CD14-positive monocyte (primary cell): ENCODE measurements around the gene RETREG3. TPM values are rescaled to one million over a fixed set of nuclear protein-coding genes. Genes with fewer than 3 reads are reported as not detected.
"Not testable (repeated sequence)": the region's sequence is repeated elsewhere in the genome, so short reads cannot be mapped to it uniquely, and the experiment has no call there.

ENCODE experiments used
- DNase-seq, 3 donors: peaks; one replicate each; pipeline ENCODE4 v3.0.0-alpha.2; 2011 to 2022
- H2AFZ ChIP-seq: 2 replicates; pipeline ENCODE4 v1.6.0; 2012; ENCODE audit warnings: mild to moderate bottlenecking, low read depth, low read length, inconsistent platforms; ENCODE audit not compliant: insufficient read depth, poor library complexity, severe bottlenecking
- H3K27ac ChIP-seq, 2 donors: 1 replicate in 1 of 2; 2 replicates in 1 of 2; pipeline ENCODE4 v1.5.1; 2012 to 2013; ENCODE audit warnings: low read length in 2 of 2, control low read depth in 1 of 2, inconsistent platforms in 1 of 2, low read depth in 1 of 2, mild to moderate bottlenecking in 1 of 2
- H3K27me3 ChIP-seq, 2 donors: one replicate each; pipeline versions ENCODE4 v1.6.0 to v1.6.1; 2011 to 2013; ENCODE audit warnings: low read length in 2 of 2; ENCODE audit not compliant: control insufficient read depth in 2 of 2, insufficient read depth in 2 of 2
- H3K36me3 ChIP-seq, 2 donors: replicated peaks in 1 of 2; 1 replicate in 1 of 2; 2 replicates in 1 of 2; pipeline versions ENCODE4 v1.5.1 to v1.6.1; 2012 to 2013; ENCODE audit warnings: low read length in 2 of 2, control low read depth in 1 of 2, inconsistent platforms in 1 of 2, mild to moderate bottlenecking in 1 of 2; ENCODE audit not compliant: insufficient read depth in 2 of 2, control insufficient read depth in 1 of 2
- H3K4me1 ChIP-seq, 2 donors: 1 replicate in 1 of 2; 2 replicates in 1 of 2; pipeline versions ENCODE4 v1.5.1 to v1.6.1; 2012 to 2013; ENCODE audit warnings: low read length in 2 of 2, control low read depth in 1 of 2, inconsistent platforms in 1 of 2, mild to moderate bottlenecking in 1 of 2, moderate library complexity in 1 of 2; ENCODE audit not compliant: insufficient read depth in 2 of 2, control insufficient read depth in 1 of 2
- H3K4me2 ChIP-seq: replicated peaks from 2 replicates; pipeline ENCODE3; 2012; ENCODE audit warnings: low read length, moderate library complexity, mild to moderate bottlenecking; ENCODE audit not compliant: poor library complexity, severe bottlenecking; ENCODE audit errors: extremely low read depth
- H3K4me3 ChIP-seq, 3 experiments: fragments of 200-600 bp in 1 of 3; sonication (generic) in 1 of 3; replicated peaks in 1 of 3; 1 replicate in 2 of 3; 2 replicates in 1 of 3; pipeline ENCODE4 v1.5.1; 2011 to 2013; ENCODE audit warnings: low read length in 3 of 3, mild to moderate bottlenecking in 3 of 3, control low read depth in 2 of 3, low read depth in 2 of 3, inconsistent platforms in 1 of 3, moderate library complexity in 1 of 3
- H3K79me2 ChIP-seq: 2 replicates; pipeline ENCODE4 v1.6.0; 2012; ENCODE audit warnings: mild to moderate bottlenecking, control low read depth, inconsistent platforms, low read length, moderate library complexity; ENCODE audit not compliant: insufficient read depth
- H3K9ac ChIP-seq: 2 replicates; pipeline ENCODE4 v1.6.0; 2017; ENCODE audit warnings: low read length, mild to moderate bottlenecking; ENCODE audit not compliant: insufficient read depth, poor library complexity, severe bottlenecking
- H3K9me3 ChIP-seq, 2 donors: replicated peaks in 1 of 2; 1 replicate in 1 of 2; 2 replicates in 1 of 2; pipeline versions ENCODE4 v1.5.1 to v1.6.1; 2012 to 2013; ENCODE audit warnings: low read length in 2 of 2, control low read depth in 1 of 2; ENCODE audit not compliant: control insufficient read depth in 1 of 2, insufficient read depth in 1 of 2
- H4K20me1 ChIP-seq: 2 replicates; pipeline ENCODE4 v1.6.0; 2012; ENCODE audit warnings: mild to moderate bottlenecking, low read length, control low read depth, moderate library complexity; ENCODE audit not compliant: insufficient read depth
- H3K27ac Mint-ChIP-seq, 7 donors: one replicate each; pipeline ENCODE4 v1.8.0; 2020; ENCODE audit warnings: mild to moderate bottlenecking in 7 of 7, mixed read lengths in 7 of 7, moderate library complexity in 6 of 7, inconsistent platforms in 2 of 7
- H3K27me3 Mint-ChIP-seq, 3 donors: one replicate each; pipeline ENCODE4 v1.8.0; 2021 to 2022; ENCODE audit warnings: low read depth in 3 of 3, mild to moderate bottlenecking in 3 of 3, mixed read lengths in 3 of 3, moderate library complexity in 3 of 3, inconsistent platforms in 1 of 3
- H3K36me3 Mint-ChIP-seq, 2 donors: one replicate each; pipeline ENCODE4 v1.8.0; 2020; ENCODE audit warnings: mixed read lengths in 2 of 2, inconsistent platforms in 1 of 2, mild to moderate bottlenecking in 1 of 2
- H3K4me1 Mint-ChIP-seq: one replicate; pipeline ENCODE4 v1.8.0; 2020; ENCODE audit warnings: mild to moderate bottlenecking, mixed read lengths
- H3K4me3 Mint-ChIP-seq, 2 donors: one replicate each; pipeline ENCODE4 v1.8.0; 2020; ENCODE audit warnings: mild to moderate bottlenecking in 2 of 2, mixed read lengths in 2 of 2, moderate library complexity in 1 of 2
- H3K9me3 Mint-ChIP-seq, 7 donors: one replicate each; pipeline ENCODE4 v1.8.0; 2020 to 2022; ENCODE audit warnings: mixed read lengths in 7 of 7, mild to moderate bottlenecking in 6 of 7, moderate library complexity in 6 of 7, inconsistent platforms in 2 of 7
- CTCF ChIP-seq: fragments of 200-600 bp; IDR thresholded peaks from one replicate; pipeline ENCODE4 v1.8.0; 2022; ENCODE audit warnings: antibody characterized with exemption, mild to moderate bottlenecking
- WGBS: methylation state at CpG from one replicate; pipeline ENCODE4 v1.1.5; 2013; ENCODE audit warnings: missing lambda C conversion rate; ENCODE audit not compliant: insufficient coverage; 5-methylcytosine and 5-hydroxymethylcytosine counted together
- intact Hi-C, 2 donors: fragments of 100-400 bp; cut with micrococcal nuclease; formaldehyde crosslinking; loops; one replicate each; pipeline versions ENCODE4 v1.15.0 to v1.15.1; 2023
- polyA plus RNA-seq, 3 donors: library from polyadenylated mRNA; depleted of rRNA in 1 of 3; unstranded in 2 of 3; stranded (reverse) in 1 of 3; fragments of 300-500 nt in 2 of 3; fragments of >200 nt in 1 of 3; fragmentation: Illumina TruSeq in 2 of 3; gene quantifications; 1 replicate in 2 of 3; 2 replicates in 1 of 3; pipeline ENCODE4 v1.2.3, GENCODE V29; 2012 to 2021

The RETREG3 gene
- polyA plus RNA-seq, 3 donors: 34.0 to 69.9 (median 69.9) TPM

GRCh38 chr17:42623732-42624596, 14.8 kb upstream of the RETREG3 start:
- no peaks in the 10 kb centered on the region for H3K27me3 ChIP-seq
- no peaks in the 10 kb centered on the region for H3K4me1 ChIP-seq
- H2AFZ ChIP-seq: no peak overlapping the region
- H3K79me2 ChIP-seq: no peaks in the 10 kb centered on the region
- intact Hi-C loops: no loop called here
- Mint-ChIP-seq H3K9me3 (no peaks in the 10 kb centered on the region), H3K4me3 (no peak overlapping the region), H3K4me1 (no peaks in the 10 kb centered on the region), H3K27me3 (peaks cover 0 to 4% (median 2%) of the 10 kb centered on the region in 3 donors), H3K36me3 (no peaks in the 10 kb centered on the region), H3K27ac (no peak overlapping the region)
- no peak overlapping the region for H3K9ac ChIP-seq
- no peaks in the 10 kb centered on the region for H4K20me1 ChIP-seq
- no peak overlapping the region for H3K27ac ChIP-seq
- TF ChIP-seq CTCF: no peak
- DNase-seq: no peak
- no peaks in the 10 kb centered on the region for H3K9me3 ChIP-seq
- H3K36me3 ChIP-seq: no peaks in the 10 kb centered on the region
- no peak overlapping the region for H3K4me3 ChIP-seq
- 100% methylated on average over 5 of the region's 7 CpGs for WGBS
- no peak overlapping the region for H3K4me2 ChIP-seq

- Histone ChIP-seq H2AFZ (no peak overlapping the region), H3K4me1 (no peaks in the 10 kb centered on the region), H3K27me3 (no peaks in the 10 kb centered on the region), H3K27ac (no peak overlapping the region), H3K36me3 (no peaks in the 10 kb centered on the region), H3K9me3 (no peaks in the 10 kb centered on the region), H3K9ac (no peak overlapping the region), H4K20me1 (no peaks in the 10 kb centered on the region), H3K79me2 (no peaks in the 10 kb centered on the region), H3K4me2 (no peak overlapping the region), H3K4me3 (no peak overlapping the region)
- DNase-seq: no peak
- Mint-ChIP-seq H3K27ac (no peak overlapping the region), H3K9me3 (no peaks in the 10 kb centered on the region), H3K27me3 (peaks cover 0 to 4% (median 2%) of the 10 kb centered on the region in 3 donors), H3K4me1 (peaks cover 2% of the 10 kb centered on the region), H3K36me3 (no peaks in the 10 kb centered on the region), H3K4me3 (no peak overlapping the region)
- no CpG with 5 or more reads among the region's 2 CpGs for WGBS
- intact Hi-C loops: no loop called here
- no peak for TF ChIP-seq CTCF
Measured at GRCh38 chr17:42623271-42623670, 14.1 kb upstream of the RETREG3 start.

- H3K27me3 Mint-ChIP-seq, H3K9me3 ChIP-seq, H3K36me3 Mint-ChIP-seq, H3K79me2 ChIP-seq, H3K4me1 ChIP-seq, H3K4me1 Mint-ChIP-seq, H3K9ac ChIP-seq, DNase-seq, H3K27me3 ChIP-seq, H3K27ac Mint-ChIP-seq, H3K4me3 Mint-ChIP-seq, intact Hi-C loops, H3K9me3 Mint-ChIP-seq, H3K27ac ChIP-seq, H3K4me2 ChIP-seq, H3K4me3 ChIP-seq, H3K36me3 ChIP-seq, H2AFZ ChIP-seq, H4K20me1 ChIP-seq: not testable (repeated sequence)
- WGBS: 100% methylated on average over 1 of the region's 3 CpGs
Measured at GRCh38 chr17:42621987-42622386, 12.8 kb upstream of the RETREG3 start.
